Common myeloid progenitor, CD34-positive (primary cell): ENCODE data around the gene SMAD4.

Source experiments
- CTCF ChIA-PET: fragments of 350-600 bp; sonication (Branson Sonifier 250); formaldehyde crosslinking; loops from one replicate; lab custom pipeline; 2021; ENCODE audit warnings: antibody characterized with exemption; lab: Charles Lee
- POLR2A ChIA-PET: fragments of 350-600 bp; sonication (Branson Sonifier 250); formaldehyde crosslinking; loops from one replicate; lab custom pipeline; 2021; ENCODE audit warnings: antibody characterized with exemption; lab: Charles Lee
- DNase-seq, 3 donors: peaks; one replicate each; pipeline versions ENCODE4 v3.0.0 to v3.0.0-alpha.2; 2013
- H3K27ac ChIP-seq, 2 experiments: 1 replicate in 1 of 2; 2 replicates in 1 of 2; pipeline ENCODE4 v1.7.0; 2013; ENCODE audit warnings: inconsistent platforms in 2 of 2, low read length in 2 of 2, mild to moderate bottlenecking in 2 of 2, low read depth in 1 of 2, moderate library complexity in 1 of 2; ENCODE audit not compliant: severe bottlenecking in 2 of 2, insufficient read depth in 1 of 2, poor library complexity in 1 of 2
- H3K27me3 ChIP-seq, 5 experiments: replicated peaks in 2 of 5; 1 replicate in 3 of 5; 2 replicates in 2 of 5; pipeline versions ENCODE4 v1.6.1 to v1.7.0; 2013; ENCODE audit warnings: low read length in 4 of 5, mild to moderate bottlenecking in 2 of 5, moderate library complexity in 2 of 5, inconsistent platforms in 1 of 5; ENCODE audit not compliant: insufficient read depth in 5 of 5, control insufficient read depth in 4 of 5
- H3K36me3 ChIP-seq, 4 experiments: 1 replicate in 2 of 4; 2 replicates in 2 of 4; pipeline versions ENCODE4 v1.6.1 to v1.7.0; 2013; ENCODE audit warnings: low read length in 3 of 4, control low read depth in 1 of 4, mild to moderate bottlenecking in 1 of 4; ENCODE audit not compliant: control insufficient read depth in 4 of 4, insufficient read depth in 4 of 4
- H3K4me1 ChIP-seq, 4 experiments: 1 replicate in 3 of 4; 2 replicates in 1 of 4; pipeline versions ENCODE4 v1.6.1 to v1.7.1; 2013; ENCODE audit warnings: low read length in 3 of 4, mild to moderate bottlenecking in 3 of 4, control low read depth in 1 of 4, inconsistent platforms in 1 of 4, moderate library complexity in 1 of 4; ENCODE audit not compliant: control insufficient read depth in 4 of 4, insufficient read depth in 4 of 4; ENCODE audit errors: control extremely low read depth in 1 of 4
- H3K4me3 ChIP-seq, 7 experiments: 1 replicate in 4 of 7; 2 replicates in 3 of 7; pipeline versions ENCODE4 v1.5.1 to v1.7.0; 2013; ENCODE audit warnings: mild to moderate bottlenecking in 7 of 7, low read length in 6 of 7, moderate library complexity in 6 of 7, inconsistent platforms in 2 of 7, low read depth in 2 of 7, control low read depth in 1 of 7; ENCODE audit not compliant: insufficient read depth in 4 of 7, control insufficient read depth in 1 of 7; ENCODE audit errors: extremely low read depth in 1 of 7
- H3K9me3 ChIP-seq, 5 experiments: 1 replicate in 4 of 5; 2 replicates in 1 of 5; pipeline versions ENCODE4 v1.6.1 to v1.7.1; 2013; ENCODE audit warnings: low read length in 4 of 5, mild to moderate bottlenecking in 2 of 5, inconsistent platforms in 1 of 5, low read depth in 1 of 5, moderate library complexity in 1 of 5; ENCODE audit not compliant: control insufficient read depth in 4 of 5, insufficient read depth in 2 of 5; ENCODE audit errors: control extremely low read depth in 1 of 5
- WGBS: methylation state at CpG from one replicate; pipeline ENCODE4 v1.1.5; 2013; ENCODE audit not compliant: insufficient coverage; 5-methylcytosine and 5-hydroxymethylcytosine counted together

Gene SMAD4

GRCh38 chr18:51125976-51126375, 96.0 kb downstream of the SMAD4 start:
- ChIA-PET CTCF (interaction anchor here (2.1 kb wide), 1 partner anchor 258 kb away, joined by 5 read pairs; no protein-coding TSS in a partner anchor), POLR2A (no interaction called here)
- DNase-seq, result no peak
- H3K27ac ChIP-seq, result no peak overlapping the region
- H3K9me3 ChIP-seq, result peaks cover 0 to 7% (median 0%) of the 10 kb centered on the region in 5 experiments
- H3K4me1 ChIP-seq, result no peaks in the 10 kb centered on the region
- H3K4me3 ChIP-seq, result no peak overlapping the region
- peaks cover 0 to 3% (median 0%) of the 10 kb centered on the region in 5 experiments for H3K27me3 ChIP-seq
- WGBS, result no CpG with 5 or more reads among the region's 2 CpGs
- no peaks in the 10 kb centered on the region for H3K36me3 ChIP-seq

DNA sequence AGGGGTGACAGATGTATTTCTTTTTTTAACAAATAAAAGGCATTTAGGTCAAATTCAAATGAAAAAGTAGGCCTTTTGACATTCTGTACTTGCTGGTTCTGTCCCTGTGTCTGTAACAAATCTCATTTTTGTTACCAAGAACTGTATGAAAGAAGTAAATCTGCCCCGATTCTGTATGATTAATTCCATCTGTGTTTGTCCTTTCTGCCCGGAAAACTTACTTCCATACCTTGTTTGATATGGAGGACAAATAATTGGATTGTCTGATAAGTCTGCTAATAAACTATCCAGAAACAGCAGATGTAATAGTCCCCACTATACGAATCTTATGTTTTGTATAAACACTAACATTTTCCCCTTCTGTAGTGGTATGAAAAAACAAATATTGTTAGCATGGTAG, 97.7 kb downstream of the SMAD4 start:
- no peak for DNase-seq
- no CpG with 5 or more reads among the region's 3 CpGs for WGBS
- Histone ChIP-seq H3K27ac (no peak overlapping the region), H3K27me3 (peaks cover 0 to 3% (median 0%) of the 10 kb centered on the region in 5 experiments), H3K4me1 (no peaks in the 10 kb centered on the region), H3K4me3 (no peak overlapping the region), H3K36me3 (no peaks in the 10 kb centered on the region), H3K9me3 (peaks cover 0 to 3% (median 0%) of the 10 kb centered on the region in 5 experiments)
- POLR2A ChIA-PET, result no interaction called here
- CTCF ChIA-PET, result no interaction called here

DNA sequence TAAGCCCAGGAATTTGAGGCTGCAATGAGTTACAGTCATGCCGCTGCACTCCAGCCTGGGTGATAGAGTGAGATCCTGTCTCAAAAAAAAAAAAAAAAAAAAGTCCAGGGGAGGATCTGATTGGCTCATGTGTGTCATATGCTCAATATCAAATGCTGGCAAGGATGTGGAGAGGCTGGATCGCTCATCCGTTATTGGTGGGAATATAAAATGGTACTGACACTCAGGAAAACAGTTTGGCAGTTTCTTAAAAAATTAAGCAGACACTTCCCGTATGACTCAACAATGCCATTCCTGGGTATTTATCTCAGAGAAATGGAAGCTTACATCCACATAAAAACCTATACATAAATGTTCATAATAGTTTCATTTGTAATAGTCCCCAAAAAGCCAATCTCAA, 98.5 kb downstream of the SMAD4 start:
- DNase-seq, result no peak
- CTCF ChIA-PET, result no interaction called here

DNA sequence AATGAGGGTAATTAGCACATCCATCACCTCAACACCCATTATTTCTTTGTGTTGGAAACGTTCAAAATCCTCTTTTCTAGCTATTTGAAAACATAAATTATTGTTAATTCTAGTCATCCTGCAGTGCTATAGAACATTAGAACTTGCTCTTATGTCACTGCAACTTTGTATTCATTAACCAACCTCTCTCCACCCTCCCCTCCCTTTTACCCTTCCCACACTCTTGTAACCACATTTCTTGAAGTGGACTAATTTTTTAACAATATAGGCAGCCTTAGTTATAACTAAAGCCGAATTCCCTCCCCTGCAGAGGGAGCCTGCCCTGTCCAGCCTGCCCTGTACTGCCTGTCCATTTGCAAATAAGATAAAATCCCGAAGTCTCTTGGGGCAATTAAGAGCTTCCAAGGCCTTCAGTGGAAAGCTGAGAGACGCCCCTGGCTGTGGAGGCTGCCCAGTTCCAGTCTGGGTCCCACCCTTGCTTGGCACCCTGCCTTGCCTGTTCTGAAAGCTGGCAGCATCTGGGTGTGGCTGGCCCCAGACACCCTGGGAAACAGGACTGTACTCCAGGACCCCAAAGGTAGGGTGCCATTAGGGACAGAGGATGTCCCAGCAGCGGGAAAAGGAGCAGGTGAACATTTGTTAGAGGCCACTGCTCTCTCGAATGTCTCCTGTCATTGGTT, 102.4 kb downstream of the SMAD4 start:
- CTCF ChIA-PET, result interaction anchor here (0.7 to 1.6 kb wide), 3 partner anchors 20 to 65 kb away, joined by 3 to 4 read pairs (median 4); partner anchors contain the start of gene MEX3C
- no peak for DNase-seq
- Histone ChIP-seq H3K27ac (no peak overlapping the region), H3K9me3 (no peaks in the 10 kb centered on the region), H3K36me3 (no peaks in the 10 kb centered on the region), H3K4me3 (no peak overlapping the region), H3K4me1 (no peaks in the 10 kb centered on the region), H3K27me3 (no peaks in the 10 kb centered on the region)
- WGBS, result 94% methylated on average over 5 of the region's 6 CpGs
- POLR2A ChIA-PET, result interaction anchor here (0.6 kb wide), 1 partner anchor 34 kb away, joined by 3 read pairs; no protein-coding TSS in a partner anchor

More for the DNA sequence above, 98.5 kb downstream of the SMAD4 start:
- no peaks in the 10 kb centered on the region for H3K27me3 ChIP-seq
- no peaks in the 10 kb centered on the region for H3K36me3 ChIP-seq
- H3K27ac ChIP-seq, result no peak overlapping the region
- no peaks in the 10 kb centered on the region for H3K4me1 ChIP-seq
- peaks cover 0 to 2% (median 0%) of the 10 kb centered on the region in 5 experiments for H3K9me3 ChIP-seq
- H3K4me3 ChIP-seq, result no peak overlapping the region
- WGBS, result no CpG with 5 or more reads among the region's 4 CpGs
- POLR2A ChIA-PET, result no interaction called here

DNA sequence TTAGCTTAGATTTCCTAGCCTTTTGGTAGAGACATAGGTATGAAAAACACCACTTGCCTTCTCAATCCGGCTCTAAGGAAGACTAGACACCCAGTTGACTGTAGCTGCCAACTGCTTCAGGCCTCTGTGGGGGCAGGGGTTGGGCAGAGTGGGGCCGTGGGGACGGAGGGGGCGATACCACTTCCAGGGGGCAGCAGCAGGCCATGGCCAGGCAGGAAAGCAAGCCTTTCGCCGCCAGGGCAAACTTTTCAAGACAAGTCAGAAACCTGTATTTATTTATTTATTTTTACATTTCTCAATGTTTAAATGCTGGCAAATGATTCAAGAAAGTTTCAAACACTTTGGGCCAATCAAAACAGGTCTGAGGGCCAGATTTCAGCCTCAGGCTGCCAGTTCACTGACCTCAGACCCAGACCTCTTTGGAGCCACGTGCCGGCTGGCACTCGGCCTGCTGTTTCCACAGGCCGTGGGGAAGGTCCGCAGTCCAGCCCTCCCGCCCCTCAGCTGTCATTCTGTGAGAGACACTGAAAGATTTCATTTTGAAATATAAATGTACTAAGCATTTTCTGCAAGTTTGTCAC, 103.7 kb downstream of the SMAD4 start:
- Histone ChIP-seq H3K9me3 (no peaks in the 10 kb centered on the region), H3K36me3 (no peaks in the 10 kb centered on the region), H3K27ac (no peak overlapping the region), H3K27me3 (no peaks in the 10 kb centered on the region), H3K4me1 (no peaks in the 10 kb centered on the region), H3K4me3 (no peak overlapping the region)
- POLR2A ChIA-PET, result no interaction called here
- CTCF ChIA-PET, result interaction anchor here (0.6 to 1.6 kb wide), 4 partner anchors 9 to 878 kb away, joined by 3 to 4 read pairs (median 3); partner anchors contain the start of gene MEX3C
- no peak for DNase-seq
- WGBS, result 97% methylated on average over 7 of the region's 12 CpGs
